ENCODE data around the gene GALNT10. TPM values are rescaled to one million over a fixed set of nuclear protein-coding genes. Genes with fewer than 3 reads are reported as not detected.

Gene GALNT10
- total and polyA plus RNA-seq, 2 experiments from 2014 or later: 3.2 to 12.9 TPM

GRCh38 chr5:154367101-154367500 is 176.6 kb downstream of the GALNT10 start:
- no peak for ATAC-seq

More at GRCh38 chr5:154367101-154367500, 176.6 kb downstream of the GALNT10 start:
- Histone ChIP-seq H4K20me1 (replicated peaks; ENCODE audit: insufficient read depth) (no peaks in the 10 kb centered on the region), H3K27ac (ENCODE audit: low read depth) (peak overlapping the region; percentile 3; the same call in 1 of the 2 replicates), H3K4me3 (no peak overlapping the region), H3K27me3 (ENCODE audit: insufficient read depth) (no peaks in the 10 kb centered on the region), H3K4me2 (no peak overlapping the region), H3F3A (replicated peaks; ENCODE audit: low read depth) (no peaks in the 10 kb centered on the region), H2AFZ (no peak overlapping the region), H3K79me2 (replicated peaks; ENCODE audit: insufficient read depth) (no peaks in the 10 kb centered on the region), H3K4me1 (ENCODE audit: insufficient read depth) (peaks cover 12% of the 10 kb centered on the region; the same call in 1 of the 2 replicates), H3K9me2 (ENCODE audit: insufficient read depth) (no peaks in the 10 kb centered on the region; the same call in 1 of the 2 replicates), H3K36me3 (ENCODE audit: insufficient read depth) (no peaks in the 10 kb centered on the region)
- H3K4me3 Mint-ChIP-seq: no peak overlapping the region
- no peaks in the 10 kb centered on the region for H3K36me3 Mint-ChIP-seq (ENCODE audit: low read depth)
- no peak overlapping the region for H3K27ac Mint-ChIP-seq
- H3K4me1 Mint-ChIP-seq: peaks cover 27% of the 10 kb centered on the region
- no peaks in the 10 kb centered on the region for H3K9me3 Mint-ChIP-seq
- no peak for DNase-seq (ENCODE audit: low spot score)
- TF ChIP-seq, protein P1, sequence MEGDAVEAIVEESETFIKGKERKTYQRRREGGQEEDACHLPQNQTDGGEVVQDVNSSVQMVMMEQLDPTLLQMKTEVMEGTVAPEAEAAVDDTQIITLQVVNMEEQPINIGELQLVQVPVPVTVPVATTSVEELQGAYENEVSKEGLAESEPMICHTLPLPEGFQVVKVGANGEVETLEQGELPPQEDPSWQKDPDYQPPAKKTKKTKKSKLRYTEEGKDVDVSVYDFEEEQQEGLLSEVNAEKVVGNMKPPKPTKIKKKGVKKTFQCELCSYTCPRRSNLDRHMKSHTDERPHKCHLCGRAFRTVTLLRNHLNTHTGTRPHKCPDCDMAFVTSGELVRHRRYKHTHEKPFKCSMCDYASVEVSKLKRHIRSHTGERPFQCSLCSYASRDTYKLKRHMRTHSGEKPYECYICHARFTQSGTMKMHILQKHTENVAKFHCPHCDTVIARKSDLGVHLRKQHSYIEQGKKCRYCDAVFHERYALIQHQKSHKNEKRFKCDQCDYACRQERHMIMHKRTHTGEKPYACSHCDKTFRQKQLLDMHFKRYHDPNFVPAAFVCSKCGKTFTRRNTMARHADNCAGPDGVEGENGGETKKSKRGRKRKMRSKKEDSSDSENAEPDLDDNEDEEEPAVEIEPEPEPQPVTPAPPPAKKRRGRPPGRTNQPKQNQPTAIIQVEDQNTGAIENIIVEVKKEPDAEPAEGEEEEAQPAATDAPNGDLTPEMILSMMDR (conservative IDR thresholded peaks at IDR 0.05; ENCODE audit: low read depth in 2 of 2): no peak
- TF ChIP-seq, protein P2, sequence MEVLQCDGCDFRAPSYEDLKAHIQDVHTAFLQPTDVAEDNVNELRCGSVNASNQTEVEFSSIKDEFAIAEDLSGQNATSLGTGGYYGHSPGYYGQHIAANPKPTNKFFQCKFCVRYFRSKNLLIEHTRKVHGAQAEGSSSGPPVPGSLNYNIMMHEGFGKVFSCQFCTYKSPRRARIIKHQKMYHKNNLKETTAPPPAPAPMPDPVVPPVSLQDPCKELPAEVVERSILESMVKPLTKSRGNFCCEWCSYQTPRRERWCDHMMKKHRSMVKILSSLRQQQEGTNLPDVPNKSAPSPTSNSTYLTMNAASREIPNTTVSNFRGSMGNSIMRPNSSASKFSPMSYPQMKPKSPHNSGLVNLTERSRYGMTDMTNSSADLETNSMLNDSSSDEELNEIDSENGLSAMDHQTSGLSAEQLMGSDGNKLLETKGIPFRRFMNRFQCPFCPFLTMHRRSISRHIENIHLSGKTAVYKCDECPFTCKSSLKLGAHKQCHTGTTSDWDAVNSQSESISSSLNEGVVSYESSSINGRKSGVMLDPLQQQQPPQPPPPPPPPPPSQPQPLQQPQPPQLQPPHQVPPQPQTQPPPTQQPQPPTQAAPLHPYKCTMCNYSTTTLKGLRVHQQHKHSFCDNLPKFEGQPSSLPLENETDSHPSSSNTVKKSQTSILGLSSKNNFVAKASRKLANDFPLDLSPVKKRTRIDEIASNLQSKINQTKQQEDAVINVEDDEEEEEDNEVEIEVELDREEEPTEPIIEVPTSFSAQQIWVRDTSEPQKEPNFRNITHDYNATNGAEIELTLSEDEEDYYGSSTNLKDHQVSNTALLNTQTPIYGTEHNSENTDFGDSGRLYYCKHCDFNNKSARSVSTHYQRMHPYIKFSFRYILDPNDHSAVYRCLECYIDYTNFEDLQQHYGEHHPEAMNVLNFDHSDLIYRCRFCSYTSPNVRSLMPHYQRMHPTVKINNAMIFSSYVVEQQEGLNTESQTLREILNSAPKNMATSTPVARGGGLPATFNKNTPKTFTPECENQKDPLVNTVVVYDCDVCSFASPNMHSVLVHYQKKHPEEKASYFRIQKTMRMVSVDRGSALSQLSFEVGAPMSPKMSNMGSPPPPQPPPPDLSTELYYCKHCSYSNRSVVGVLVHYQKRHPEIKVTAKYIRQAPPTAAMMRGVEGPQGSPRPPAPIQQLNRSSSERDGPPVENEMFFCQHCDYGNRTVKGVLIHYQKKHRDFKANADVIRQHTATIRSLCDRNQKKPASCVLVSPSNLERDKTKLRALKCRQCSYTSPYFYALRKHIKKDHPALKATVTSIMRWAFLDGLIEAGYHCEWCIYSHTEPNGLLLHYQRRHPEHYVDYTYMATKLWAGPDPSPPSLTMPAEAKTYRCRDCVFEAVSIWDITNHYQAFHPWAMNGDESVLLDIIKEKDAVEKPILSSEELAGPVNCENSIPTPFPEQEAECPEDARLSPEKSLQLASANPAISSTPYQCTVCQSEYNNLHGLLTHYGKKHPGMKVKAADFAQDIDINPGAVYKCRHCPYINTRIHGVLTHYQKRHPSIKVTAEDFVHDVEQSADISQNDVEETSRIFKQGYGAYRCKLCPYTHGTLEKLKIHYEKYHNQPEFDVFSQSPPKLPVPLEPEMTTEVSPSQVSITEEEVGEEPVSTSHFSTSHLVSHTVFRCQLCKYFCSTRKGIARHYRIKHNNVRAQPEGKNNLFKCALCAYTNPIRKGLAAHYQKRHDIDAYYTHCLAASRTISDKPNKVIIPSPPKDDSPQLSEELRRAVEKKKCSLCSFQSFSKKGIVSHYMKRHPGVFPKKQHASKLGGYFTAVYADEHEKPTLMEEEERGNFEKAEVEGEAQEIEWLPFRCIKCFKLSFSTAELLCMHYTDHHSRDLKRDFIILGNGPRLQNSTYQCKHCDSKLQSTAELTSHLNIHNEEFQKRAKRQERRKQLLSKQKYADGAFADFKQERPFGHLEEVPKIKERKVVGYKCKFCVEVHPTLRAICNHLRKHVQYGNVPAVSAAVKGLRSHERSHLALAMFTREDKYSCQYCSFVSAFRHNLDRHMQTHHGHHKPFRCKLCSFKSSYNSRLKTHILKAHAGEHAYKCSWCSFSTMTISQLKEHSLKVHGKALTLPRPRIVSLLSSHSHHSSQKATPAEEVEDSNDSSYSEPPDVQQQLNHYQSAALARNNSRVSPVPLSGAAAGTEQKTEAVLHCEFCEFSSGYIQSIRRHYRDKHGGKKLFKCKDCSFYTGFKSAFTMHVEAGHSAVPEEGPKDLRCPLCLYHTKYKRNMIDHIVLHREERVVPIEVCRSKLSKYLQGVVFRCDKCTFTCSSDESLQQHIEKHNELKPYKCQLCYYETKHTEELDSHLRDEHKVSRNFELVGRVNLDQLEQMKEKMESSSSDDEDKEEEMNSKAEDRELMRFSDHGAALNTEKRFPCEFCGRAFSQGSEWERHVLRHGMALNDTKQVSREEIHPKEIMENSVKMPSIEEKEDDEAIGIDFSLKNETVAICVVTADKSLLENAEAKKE (CRISPR knock-in tag; IDR thresholded peaks at IDR 0.05): no peak
- TF ChIP-seq NANOG (IDR thresholded peaks at IDR 0.05; ENCODE audit: borderline replicate concordance): no peak
- TF ChIP-seq JUNB (IDR thresholded peaks at IDR 0.05; ENCODE audit: unreplicated experiment): no peak
- TF ChIP-seq, protein P3, sequence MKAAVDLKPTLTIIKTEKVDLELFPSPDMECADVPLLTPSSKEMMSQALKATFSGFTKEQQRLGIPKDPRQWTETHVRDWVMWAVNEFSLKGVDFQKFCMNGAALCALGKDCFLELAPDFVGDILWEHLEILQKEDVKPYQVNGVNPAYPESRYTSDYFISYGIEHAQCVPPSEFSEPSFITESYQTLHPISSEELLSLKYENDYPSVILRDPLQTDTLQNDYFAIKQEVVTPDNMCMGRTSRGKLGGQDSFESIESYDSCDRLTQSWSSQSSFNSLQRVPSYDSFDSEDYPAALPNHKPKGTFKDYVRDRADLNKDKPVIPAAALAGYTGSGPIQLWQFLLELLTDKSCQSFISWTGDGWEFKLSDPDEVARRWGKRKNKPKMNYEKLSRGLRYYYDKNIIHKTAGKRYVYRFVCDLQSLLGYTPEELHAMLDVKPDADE (IDR thresholded peaks at IDR 0.05): no peak
- no peak for TF ChIP-seq EZH2 (IDR thresholded peaks at IDR 0.05; ENCODE audit: low read depth, unreplicated experiment)
- TF ChIP-seq, protein P4, sequence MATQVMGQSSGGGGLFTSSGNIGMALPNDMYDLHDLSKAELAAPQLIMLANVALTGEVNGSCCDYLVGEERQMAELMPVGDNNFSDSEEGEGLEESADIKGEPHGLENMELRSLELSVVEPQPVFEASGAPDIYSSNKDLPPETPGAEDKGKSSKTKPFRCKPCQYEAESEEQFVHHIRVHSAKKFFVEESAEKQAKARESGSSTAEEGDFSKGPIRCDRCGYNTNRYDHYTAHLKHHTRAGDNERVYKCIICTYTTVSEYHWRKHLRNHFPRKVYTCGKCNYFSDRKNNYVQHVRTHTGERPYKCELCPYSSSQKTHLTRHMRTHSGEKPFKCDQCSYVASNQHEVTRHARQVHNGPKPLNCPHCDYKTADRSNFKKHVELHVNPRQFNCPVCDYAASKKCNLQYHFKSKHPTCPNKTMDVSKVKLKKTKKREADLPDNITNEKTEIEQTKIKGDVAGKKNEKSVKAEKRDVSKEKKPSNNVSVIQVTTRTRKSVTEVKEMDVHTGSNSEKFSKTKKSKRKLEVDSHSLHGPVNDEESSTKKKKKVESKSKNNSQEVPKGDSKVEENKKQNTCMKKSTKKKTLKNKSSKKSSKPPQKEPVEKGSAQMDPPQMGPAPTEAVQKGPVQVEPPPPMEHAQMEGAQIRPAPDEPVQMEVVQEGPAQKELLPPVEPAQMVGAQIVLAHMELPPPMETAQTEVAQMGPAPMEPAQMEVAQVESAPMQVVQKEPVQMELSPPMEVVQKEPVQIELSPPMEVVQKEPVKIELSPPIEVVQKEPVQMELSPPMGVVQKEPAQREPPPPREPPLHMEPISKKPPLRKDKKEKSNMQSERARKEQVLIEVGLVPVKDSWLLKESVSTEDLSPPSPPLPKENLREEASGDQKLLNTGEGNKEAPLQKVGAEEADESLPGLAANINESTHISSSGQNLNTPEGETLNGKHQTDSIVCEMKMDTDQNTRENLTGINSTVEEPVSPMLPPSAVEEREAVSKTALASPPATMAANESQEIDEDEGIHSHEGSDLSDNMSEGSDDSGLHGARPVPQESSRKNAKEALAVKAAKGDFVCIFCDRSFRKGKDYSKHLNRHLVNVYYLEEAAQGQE (IDR thresholded peaks at IDR 0.05; ENCODE audit: unreplicated experiment): no peak
- TF ChIP-seq ZNF331 (CRISPR knock-in tag; IDR thresholded peaks at IDR 0.05; ENCODE audit: low read depth): no peak
- TF ChIP-seq CREB1 (CRISPR knock-in tag; IDR thresholded peaks at IDR 0.05; ENCODE audit: low read depth): no peak
- TF ChIP-seq EZH2phosphoT487 (IDR thresholded peaks at IDR 0.05; ENCODE audit: unreplicated experiment): no peak
- TF ChIP-seq ZNF114 (CRISPR knock-in tag; IDR thresholded peaks at IDR 0.05): no peak
- TF ChIP-seq POLR2AphosphoS5 (IDR thresholded peaks at IDR 0.05; ENCODE audit: low read depth): no peak
- H3K27me3 Mint-ChIP-seq (ENCODE audit: insufficient read depth, low read depth, poor library complexity): peaks cover 11% of the 10 kb centered on the region

All from GM23338 (cell line).